NCI-H526 (cell line): ENCODE data around the gene GSTO1.

Experiments
- DNase-seq, 2 experiments: peaks; one replicate each; lab custom pipeline; 2025; lab: John Stamatoyannopoulos, UW

Gene GSTO1

GRCh38 chr10:104304927-104305326 is 50.2 kb downstream of the GSTO1 start:
- no peak for DNase-seq

- no peak for DNase-seq
Observed at GRCh38 chr10:104306897-104307296, 52.2 kb downstream of the GSTO1 start.

GRCh38 chr10:104307576-104308438 is 53.1 kb downstream of the GSTO1 start:
- DNase-seq: no peak

- no peak for DNase-seq
Observed at GRCh38 chr10:104308439-104308903, 53.8 kb downstream of the GSTO1 start.

- DNase-seq: no peak
Observed at GRCh38 chr10:104309980-104310978, 55.6 kb downstream of the GSTO1 start.

- DNase-seq: no peak
Observed at GRCh38 chr10:104311184-104311720, 56.6 kb downstream of the GSTO1 start.

GRCh38 chr10:104314591-104315485 is 60.1 kb downstream of the GSTO1 start:
- no peak for DNase-seq

- DNase-seq: no peak
Observed at GRCh38 chr10:104315486-104315921, 60.8 kb downstream of the GSTO1 start.

GRCh38 chr10:104316321-104317099 is 61.8 kb downstream of the GSTO1 start:
- DNase-seq: no peak
